ENCODE results near the gene FLRT1. TPM values are rescaled to one million over a fixed set of nuclear protein-coding genes. Genes with fewer than 3 reads are reported as not detected.

FLRT1 gene
- total and polyA plus RNA-seq, 2 of the 13 experiments (the other 11 are each of a cell fraction or from before 2014, with no cell fraction given) = 0.02 to 0.08 TPM

- FAIRE-seq = no peak
- POLR2A ChIA-PET = no interaction called here
- ATAC-seq = no peak
- TF ChIP-seq GMEB2 (CRISPR knock-in tag; IDR thresholded peaks at IDR 0.05; ENCODE audit: low read depth) (no peak), ZNF598 (CRISPR knock-in tag; IDR thresholded peaks at IDR 0.05; ENCODE audit: borderline replicate concordance) (no peak), SKIL (CRISPR knock-in tag; IDR thresholded peaks at IDR 0.05; ENCODE audit: borderline replicate concordance) (no peak), ZNF280B (CRISPR knock-in tag; IDR thresholded peaks at IDR 0.05; ENCODE audit: borderline replicate concordance) (no peak), TARDBP (CRISPR knock-in tag; IDR thresholded peaks at IDR 0.05) (no peak), RERE (CRISPR knock-in tag; IDR thresholded peaks at IDR 0.05; ENCODE audit: low read depth) (no peak), THAP9 (CRISPR knock-in tag; IDR thresholded peaks at IDR 0.05; ENCODE audit: borderline replicate concordance) (no peak), ISX (CRISPR knock-in tag; conservative IDR thresholded peaks at IDR 0.05) (no peak)
Observed at GRCh38 chr11:63997104-63997700, 38.5 kb upstream of the FLRT1 start.

More at GRCh38 chr11:63997104-63997700, 38.5 kb upstream of the FLRT1 start:
- Histone ChIP-seq H3K4me2 (ENCODE audit: low read depth, low read length) (no peak overlapping the region), H3K36me3 (replicated peaks in 1 of 2; ENCODE audit: control insufficient read depth in 1 of 2, insufficient read depth in 2 of 2, low read length in 2 of 2) (peaks cover 13 to 36% of the 10 kb centered on the region in 2 experiments; a peak in 4 of 5 replicates), H3K79me2 (ENCODE audit: insufficient read depth, low read length) (no peaks in the 10 kb centered on the region), H3K9ac (ENCODE audit: insufficient read depth, low read depth, low read length) (no peak overlapping the region), H4K20me1 (ENCODE audit: insufficient read depth, low read length) (no peaks in the 10 kb centered on the region; the same call in 1 of the 2 replicates), H3K27ac (ENCODE audit: extremely low read length, insufficient read depth, low read length) (no peak overlapping the region), H3K27me3 (ENCODE audit: control insufficient read depth in 1 of 2, insufficient read depth in 2 of 2, low read length in 2 of 2) (no peaks in the 10 kb centered on the region), H3K9me3 (ENCODE audit: low read length) (no peaks in the 10 kb centered on the region), H2AFZ (ENCODE audit: low read length) (no peak overlapping the region), H3K4me3 (replicated peaks in 1 of 3; ENCODE audit: insufficient read depth in 1 of 3, low read depth in 2 of 3, low read length in 3 of 3) (no peak overlapping the region), H3K4me1 (ENCODE audit: insufficient read depth, low read length) (no peaks in the 10 kb centered on the region)
- CTCF ChIA-PET (ENCODE audit: low intra/inter-chr PET ratio, low total read pairs) = no interaction called here
- no peak for DNase-seq (ENCODE audit: low spot score)
- intact Hi-C loops (cut with micrococcal nuclease; ENCODE audit: unreplicated experiment) (no loop called here), in situ Hi-C loops (cut with HindIII; ENCODE audit: extremely low pct_ligation_motif_present, low pct_unique_long_range_greater_than_20kb) (no loop called here)
- TSS peak; percentile 58 for BruUV-seq (replicated peaks)
- WGBS (ENCODE audit: low lambda C conversion rate) = 96% methylated on average over 18 of the region's 27 CpGs
